ENCODE data around the gene C4BPB. TPM values are rescaled to one million over a fixed set of nuclear protein-coding genes. Genes with fewer than 3 reads are reported as not detected.

C4BPB gene
- total and polyA plus RNA-seq, 2 of the 8 experiments (the other 6 are each of a cell fraction or from before 2014, with no cell fraction given): not detected

DNA sequence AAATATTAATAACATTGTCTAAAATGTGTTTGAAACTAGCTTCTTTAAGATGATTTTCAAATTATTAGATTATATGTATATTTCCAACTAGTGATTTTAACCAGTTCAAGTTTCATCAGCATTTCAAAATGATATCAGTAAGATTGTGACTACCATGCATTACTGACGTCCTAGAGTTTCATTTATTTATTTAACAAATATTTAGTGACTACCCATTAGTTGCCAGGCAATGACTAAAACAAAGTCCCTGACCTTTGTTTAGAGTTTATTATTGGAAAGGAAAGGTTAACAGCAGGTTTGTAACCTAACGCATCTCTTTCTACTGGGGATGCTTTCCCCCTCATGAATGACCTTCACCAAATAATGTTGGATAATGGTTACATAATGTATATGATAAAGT is 7.6 kb upstream of the C4BPB start (continued):
- TF ChIP-seq NANOG (IDR thresholded peaks at IDR 0.05; ENCODE audit: insufficient read depth, low read depth, low read length, poor library complexity, severe bottlenecking): no peak
- TF ChIP-seq HDAC2 (IDR thresholded peaks at IDR 0.05; ENCODE audit: borderline replicate concordance in 1 of 2, low read depth in 2 of 2, low read length in 2 of 2): no peak
- TF ChIP-seq NRF1 (IDR thresholded peaks at IDR 0.05; ENCODE audit: low read depth, low read length): no peak
- TF ChIP-seq POU5F1 (IDR thresholded peaks at IDR 0.05; ENCODE audit: low read depth, low read length): no peak
- no peak for TF ChIP-seq EP300 (IDR thresholded peaks at IDR 0.05; ENCODE audit: borderline replicate concordance in 1 of 2, low read depth in 2 of 2, low read length in 2 of 2)
- TF ChIP-seq RBBP5 (IDR thresholded peaks at IDR 0.05; ENCODE audit: borderline replicate concordance, low read depth, low read length): no peak
- no peak for TF ChIP-seq BACH1 (IDR thresholded peaks at IDR 0.05; ENCODE audit: low read length)

Data from H1 (cell line).